IPS-20b (cell line): ENCODE results near the gene THSD4.

Experiments
- H3K27ac ChIP-seq: one replicate; pipeline ENCODE4 v1.5.1; 2013; ENCODE audit warnings: low read length
- H3K27me3 ChIP-seq: 2 replicates; pipeline ENCODE4 v1.6.1; 2013; ENCODE audit warnings: mild to moderate bottlenecking, low read length, inconsistent platforms; ENCODE audit not compliant: insufficient read depth
- H3K36me3 ChIP-seq: 2 replicates; pipeline ENCODE4 v1.6.1; 2013; ENCODE audit warnings: low read depth, mild to moderate bottlenecking, inconsistent platforms, low read length, moderate library complexity; ENCODE audit not compliant: insufficient read depth
- H3K4me1 ChIP-seq: 2 replicates; pipeline ENCODE4 v1.6.1; 2013; ENCODE audit warnings: mild to moderate bottlenecking, control low read depth, inconsistent platforms, low read length, moderate library complexity; ENCODE audit not compliant: insufficient read depth
- H3K4me3 ChIP-seq: 2 replicates; pipeline ENCODE4 v1.5.1; 2013; ENCODE audit warnings: mild to moderate bottlenecking, low read length, inconsistent platforms
- H3K9ac ChIP-seq: 2 replicates; pipeline ENCODE4 v1.6.1; 2013; ENCODE audit warnings: low read depth, mild to moderate bottlenecking, inconsistent platforms, low read length, moderate library complexity
- H3K9me3 ChIP-seq: 2 replicates; pipeline ENCODE4 v1.6.1; 2013; ENCODE audit warnings: mild to moderate bottlenecking, low read depth, low read length, inconsistent platforms; ENCODE audit not compliant: insufficient read depth

THSD4 gene

GRCh38 chr15:71599418-71600151 is 484.3 kb downstream of the THSD4 start:
- no peak overlapping the region for H3K27ac ChIP-seq
- H3K9me3 ChIP-seq = peaks cover 3% of the 10 kb centered on the region; the same call in 1 of the 2 replicates
- no peaks in the 10 kb centered on the region for H3K36me3 ChIP-seq
- H3K4me3 ChIP-seq = no peak overlapping the region
- no peaks in the 10 kb centered on the region for H3K27me3 ChIP-seq
- no peaks in the 10 kb centered on the region for H3K4me1 ChIP-seq
- no peak overlapping the region for H3K9ac ChIP-seq

- H3K4me1 ChIP-seq = no peaks in the 10 kb centered on the region
- no peak overlapping the region for H3K9ac ChIP-seq
- H3K36me3 ChIP-seq = no peaks in the 10 kb centered on the region
- no peak overlapping the region for H3K27ac ChIP-seq
- no peaks in the 10 kb centered on the region for H3K27me3 ChIP-seq
- no peak overlapping the region for H3K4me3 ChIP-seq
- H3K9me3 ChIP-seq = no peaks in the 10 kb centered on the region; the same call in 1 of the 2 replicates
Measured at GRCh38 chr15:71600237-71600636, 485.0 kb downstream of the THSD4 start.

- H3K9ac ChIP-seq = no peak overlapping the region
- H3K4me3 ChIP-seq = no peak overlapping the region
- H3K27me3 ChIP-seq = no peaks in the 10 kb centered on the region
- no peaks in the 10 kb centered on the region for H3K36me3 ChIP-seq
- no peaks in the 10 kb centered on the region; the same call in 1 of the 2 replicates for H3K9me3 ChIP-seq
- H3K4me1 ChIP-seq = no peaks in the 10 kb centered on the region
- H3K27ac ChIP-seq = no peak overlapping the region
Measured at GRCh38 chr15:71601038-71601834, 486.0 kb downstream of the THSD4 start.

GRCh38 chr15:71603379-71603778 is 488.1 kb downstream of the THSD4 start:
- Histone ChIP-seq H3K27me3 (no peaks in the 10 kb centered on the region), H3K9ac (no peak overlapping the region), H3K9me3 (no peaks in the 10 kb centered on the region; the same call in 1 of the 2 replicates), H3K4me1 (no peaks in the 10 kb centered on the region), H3K36me3 (no peaks in the 10 kb centered on the region), H3K4me3 (no peak overlapping the region), H3K27ac (no peak overlapping the region)

GRCh38 chr15:71607383-71607782 is 492.1 kb downstream of the THSD4 start:
- Histone ChIP-seq H3K9me3 (no peaks in the 10 kb centered on the region; the same call in 1 of the 2 replicates), H3K27me3 (no peaks in the 10 kb centered on the region), H3K4me1 (peaks cover 22% of the 10 kb centered on the region), H3K36me3 (no peaks in the 10 kb centered on the region), H3K9ac (no peak overlapping the region), H3K4me3 (no peak overlapping the region), H3K27ac (no peak overlapping the region)

- Histone ChIP-seq H3K36me3 (no peaks in the 10 kb centered on the region), H3K9ac (peak overlapping the region; percentile 50; the same call in 1 of the 2 replicates), H3K9me3 (no peaks in the 10 kb centered on the region), H3K27me3 (no peaks in the 10 kb centered on the region), H3K4me1 (peaks cover 31% of the 10 kb centered on the region), H3K27ac (peak overlapping the region; percentile 63), H3K4me3 (peak overlapping the region; percentile 43; the same call in 1 of the 2 replicates)
Measured at GRCh38 chr15:71610728-71611552, 495.7 kb downstream of the THSD4 start.

GRCh38 chr15:71611553-71612396 is 496.5 kb downstream of the THSD4 start:
- Histone ChIP-seq H3K9ac (peak overlapping the region; percentile 50; the same call in 1 of the 2 replicates), H3K4me3 (peak overlapping the region; percentile 43), H3K36me3 (no peaks in the 10 kb centered on the region), H3K27me3 (no peaks in the 10 kb centered on the region), H3K4me1 (peaks cover 31% of the 10 kb centered on the region), H3K9me3 (no peaks in the 10 kb centered on the region), H3K27ac (peak overlapping the region; percentile 63)

GRCh38 chr15:71612397-71612722 is 497.1 kb downstream of the THSD4 start:
- Histone ChIP-seq H3K27me3 (no peaks in the 10 kb centered on the region), H3K4me3 (no peak overlapping the region), H3K27ac (peak overlapping the region; percentile 63), H3K36me3 (no peaks in the 10 kb centered on the region), H3K9me3 (no peaks in the 10 kb centered on the region), H3K9ac (no peak overlapping the region), H3K4me1 (peaks cover 31% of the 10 kb centered on the region)

- Histone ChIP-seq H3K9ac (no peak overlapping the region), H3K4me3 (no peak overlapping the region), H3K27ac (peak overlapping the region; percentile 63), H3K36me3 (no peaks in the 10 kb centered on the region), H3K27me3 (no peaks in the 10 kb centered on the region), H3K9me3 (no peaks in the 10 kb centered on the region), H3K4me1 (peaks cover 31% of the 10 kb centered on the region)
Measured at GRCh38 chr15:71612869-71613268, 497.6 kb downstream of the THSD4 start.

GRCh38 chr15:71623111-71623510 is 507.8 kb downstream of the THSD4 start:
- Histone ChIP-seq H3K27ac (no peak overlapping the region), H3K36me3 (no peaks in the 10 kb centered on the region), H3K4me3 (no peak overlapping the region), H3K9ac (no peak overlapping the region), H3K9me3 (no peaks in the 10 kb centered on the region), H3K27me3 (no peaks in the 10 kb centered on the region), H3K4me1 (no peaks in the 10 kb centered on the region)

GRCh38 chr15:71626596-71627088 is 511.4 kb downstream of the THSD4 start:
- no peaks in the 10 kb centered on the region for H3K27me3 ChIP-seq
- no peak overlapping the region for H3K4me3 ChIP-seq
- H3K27ac ChIP-seq = no peak overlapping the region
- H3K4me1 ChIP-seq = peaks cover 11% of the 10 kb centered on the region
- H3K36me3 ChIP-seq = no peaks in the 10 kb centered on the region
- H3K9ac ChIP-seq = no peak overlapping the region
- H3K9me3 ChIP-seq = no peaks in the 10 kb centered on the region
